Measurements from ENCODE around the gene MXRA7.
A peak's percentile ranks its signal among the peaks of the same experiment; 100 is the strongest.
"Not testable (repeated sequence)": the region's sequence is repeated elsewhere in the genome, so short reads cannot be mapped to it uniquely, and the experiment has no call there.

MXRA7 gene

GRCh38 chr17:76725580-76726230 is 14.9 kb upstream of the MXRA7 start:
- H3K36me3 ChIP-seq (ENCODE audit: control insufficient read depth, insufficient read depth, low read length) = peaks cover 58% of the 10 kb centered on the region

GRCh38 chr17:76723812-76724211 is 13.0 kb upstream of the MXRA7 start:
- H3K9me3 ChIP-seq (ENCODE audit: control insufficient read depth, low read length) = no peaks in the 10 kb centered on the region
- H3K4me1 ChIP-seq (ENCODE audit: control insufficient read depth, insufficient read depth, low read length, poor library complexity, severe bottlenecking) = peaks cover 4% of the 10 kb centered on the region
- H3K27ac ChIP-seq (ENCODE audit: low read depth, low read length, severe bottlenecking) = no peak overlapping the region
- H3K4me3 ChIP-seq (ENCODE audit: extremely low read depth, insufficient read depth, low read length, poor library complexity, severe bottlenecking) = no peak overlapping the region
- 93 to 98% methylated on average over 5 to 6 of the region's 9 CpGs for WGBS, 2 experiments (ENCODE audit: insufficient coverage in 2 of 2)
- peaks cover 65% of the 10 kb centered on the region for H3K36me3 ChIP-seq (ENCODE audit: control insufficient read depth, insufficient read depth, low read length)

More at GRCh38 chr17:76725580-76726230, 14.9 kb upstream of the MXRA7 start:
- Histone ChIP-seq H3K9me3 (ENCODE audit: control insufficient read depth, low read length) (no peaks in the 10 kb centered on the region), H3K4me1 (ENCODE audit: control insufficient read depth, insufficient read depth, low read length, poor library complexity, severe bottlenecking) (peaks cover 8% of the 10 kb centered on the region), H3K27ac (ENCODE audit: low read depth, low read length, severe bottlenecking) (peak overlapping the region; percentile 97), H3K4me3 (ENCODE audit: extremely low read depth, insufficient read depth, low read length, poor library complexity, severe bottlenecking) (peak overlapping the region; percentile 88)
- 17 to 18% methylated on average over 36 to 38 of the region's 38 CpGs for WGBS, 2 experiments (ENCODE audit: insufficient coverage in 2 of 2)

GRCh38 chr17:76722977-76723376 is 12.2 kb upstream of the MXRA7 start:
- not testable (repeated sequence) for H3K4me3 ChIP-seq (ENCODE audit: extremely low read depth, insufficient read depth, low read length, poor library complexity, severe bottlenecking); H3K4me1 ChIP-seq (ENCODE audit: control insufficient read depth, insufficient read depth, low read length, poor library complexity, severe bottlenecking); H3K9me3 ChIP-seq (ENCODE audit: control insufficient read depth, low read length); H3K27ac ChIP-seq (ENCODE audit: low read depth, low read length, severe bottlenecking)
- WGBS, 2 experiments (ENCODE audit: insufficient coverage in 2 of 2) = 82 to 88% methylated on average over 3 to 4 of the region's 8 CpGs
- peaks cover 74% of the 10 kb centered on the region for H3K36me3 ChIP-seq (ENCODE audit: control insufficient read depth, insufficient read depth, low read length)

GRCh38 chr17:76722279-76722678 is 11.5 kb upstream of the MXRA7 start:
- peaks cover 81% of the 10 kb centered on the region for H3K36me3 ChIP-seq (ENCODE audit: control insufficient read depth, insufficient read depth, low read length)
- WGBS, 2 experiments (ENCODE audit: insufficient coverage in 2 of 2) = 98 to 100% methylated on average over 4 to 7 of the region's 8 CpGs
- H3K27ac ChIP-seq (ENCODE audit: low read depth, low read length, severe bottlenecking) = no peak overlapping the region
- no peaks in the 10 kb centered on the region for H3K9me3 ChIP-seq (ENCODE audit: control insufficient read depth, low read length)
- no peak overlapping the region for H3K4me3 ChIP-seq (ENCODE audit: extremely low read depth, insufficient read depth, low read length, poor library complexity, severe bottlenecking)
- peaks cover 4% of the 10 kb centered on the region for H3K4me1 ChIP-seq (ENCODE audit: control insufficient read depth, insufficient read depth, low read length, poor library complexity, severe bottlenecking)

- Histone ChIP-seq H3K36me3 (ENCODE audit: control insufficient read depth, insufficient read depth, low read length) (peaks cover 88% of the 10 kb centered on the region), H3K4me3 (ENCODE audit: extremely low read depth, insufficient read depth, low read length, poor library complexity, severe bottlenecking) (no peak overlapping the region), H3K4me1 (ENCODE audit: control insufficient read depth, insufficient read depth, low read length, poor library complexity, severe bottlenecking) (peaks cover 7% of the 10 kb centered on the region), H3K27ac (ENCODE audit: low read depth, low read length, severe bottlenecking) (no peak overlapping the region), H3K9me3 (ENCODE audit: control insufficient read depth, low read length) (no peaks in the 10 kb centered on the region)
- 89 to 96% methylated on average over 9 of the region's 10 CpGs for WGBS, 2 experiments (ENCODE audit: insufficient coverage in 2 of 2)
Measured at GRCh38 chr17:76721463-76721862, 10.7 kb upstream of the MXRA7 start.

- no peak overlapping the region for H3K4me3 ChIP-seq (ENCODE audit: extremely low read depth, insufficient read depth, low read length, poor library complexity, severe bottlenecking)
- H3K4me1 ChIP-seq (ENCODE audit: control insufficient read depth, insufficient read depth, low read length, poor library complexity, severe bottlenecking) = peaks cover 12% of the 10 kb centered on the region
- 95% methylated on average over 7 to 8 of the region's 9 CpGs for WGBS, 2 experiments (ENCODE audit: insufficient coverage in 2 of 2)
- no peak overlapping the region for H3K27ac ChIP-seq (ENCODE audit: low read depth, low read length, severe bottlenecking)
- no peaks in the 10 kb centered on the region for H3K9me3 ChIP-seq (ENCODE audit: control insufficient read depth, low read length)
- H3K36me3 ChIP-seq (ENCODE audit: control insufficient read depth, insufficient read depth, low read length) = peaks cover 93% of the 10 kb centered on the region
Measured at GRCh38 chr17:76720941-76721340, 10.2 kb upstream of the MXRA7 start.

- Histone ChIP-seq H3K27ac (ENCODE audit: low read depth, low read length, severe bottlenecking) (no peak overlapping the region), H3K36me3 (ENCODE audit: control insufficient read depth, insufficient read depth, low read length) (peaks cover 94% of the 10 kb centered on the region), H3K4me1 (ENCODE audit: control insufficient read depth, insufficient read depth, low read length, poor library complexity, severe bottlenecking) (peaks cover 8% of the 10 kb centered on the region), H3K9me3 (ENCODE audit: control insufficient read depth, low read length) (no peaks in the 10 kb centered on the region), H3K4me3 (ENCODE audit: extremely low read depth, insufficient read depth, low read length, poor library complexity, severe bottlenecking) (no peak overlapping the region)
- WGBS, 2 experiments (ENCODE audit: insufficient coverage in 2 of 2) = 98 to 100% methylated on average over 8 to 9 of the region's 9 CpGs
Measured at GRCh38 chr17:76720211-76720610, 9.4 kb upstream of the MXRA7 start.

- no peak overlapping the region for H3K27ac ChIP-seq (ENCODE audit: low read depth, low read length, severe bottlenecking)
- H3K9me3 ChIP-seq (ENCODE audit: control insufficient read depth, low read length) = no peaks in the 10 kb centered on the region
- no peak overlapping the region for H3K4me3 ChIP-seq (ENCODE audit: extremely low read depth, insufficient read depth, low read length, poor library complexity, severe bottlenecking)
- H3K36me3 ChIP-seq (ENCODE audit: control insufficient read depth, insufficient read depth, low read length) = peaks cover 90% of the 10 kb centered on the region
- peaks cover 8% of the 10 kb centered on the region for H3K4me1 ChIP-seq (ENCODE audit: control insufficient read depth, insufficient read depth, low read length, poor library complexity, severe bottlenecking)
- WGBS, 2 experiments (ENCODE audit: insufficient coverage in 2 of 2) = 93 to 94% methylated on average over 16 of the region's 16 CpGs
Measured at GRCh38 chr17:76718516-76718915, 7.8 kb upstream of the MXRA7 start.

GRCh38 chr17:76716839-76717215 is 6.1 kb upstream of the MXRA7 start:
- peaks cover 81% of the 10 kb centered on the region for H3K36me3 ChIP-seq (ENCODE audit: control insufficient read depth, insufficient read depth, low read length)
- WGBS, 2 experiments (ENCODE audit: insufficient coverage in 2 of 2) = 83 to 95% methylated on average over 4 to 5 of the region's 6 CpGs

GRCh38 chr17:76716146-76716838 is 5.5 kb upstream of the MXRA7 start:
- no peaks in the 10 kb centered on the region for H3K9me3 ChIP-seq (ENCODE audit: control insufficient read depth, low read length)
- H3K4me3 ChIP-seq (ENCODE audit: extremely low read depth, insufficient read depth, low read length, poor library complexity, severe bottlenecking) = no peak overlapping the region
- H3K36me3 ChIP-seq (ENCODE audit: control insufficient read depth, insufficient read depth, low read length) = peaks cover 76% of the 10 kb centered on the region
- WGBS, 2 experiments (ENCODE audit: insufficient coverage in 2 of 2) = 96 to 98% methylated on average over 10 to 11 of the region's 13 CpGs
- peaks cover 8% of the 10 kb centered on the region for H3K4me1 ChIP-seq (ENCODE audit: control insufficient read depth, insufficient read depth, low read length, poor library complexity, severe bottlenecking)
- no peak overlapping the region for H3K27ac ChIP-seq (ENCODE audit: low read depth, low read length, severe bottlenecking)

More at GRCh38 chr17:76716839-76717215, 6.1 kb upstream of the MXRA7 start:
- no peaks in the 10 kb centered on the region for H3K9me3 ChIP-seq (ENCODE audit: control insufficient read depth, low read length)
- H3K27ac ChIP-seq (ENCODE audit: low read depth, low read length, severe bottlenecking) = no peak overlapping the region
- peaks cover 8% of the 10 kb centered on the region for H3K4me1 ChIP-seq (ENCODE audit: control insufficient read depth, insufficient read depth, low read length, poor library complexity, severe bottlenecking)
- H3K4me3 ChIP-seq (ENCODE audit: extremely low read depth, insufficient read depth, low read length, poor library complexity, severe bottlenecking) = no peak overlapping the region

- 100% methylated on average over 1 of the region's 2 CpGs; no CpG with 5 or more reads in 1 of the 2 experiments for WGBS, 2 experiments (ENCODE audit: insufficient coverage in 2 of 2)
Measured at GRCh38 chr17:76715496-76715830, 4.7 kb upstream of the MXRA7 start.

More at GRCh38 chr17:76715496-76715830, 4.7 kb upstream of the MXRA7 start:
- H3K9me3 ChIP-seq (ENCODE audit: control insufficient read depth, low read length) = no peaks in the 10 kb centered on the region
- H3K4me3 ChIP-seq (ENCODE audit: extremely low read depth, insufficient read depth, low read length, poor library complexity, severe bottlenecking) = no peak overlapping the region
- peaks cover 68% of the 10 kb centered on the region for H3K36me3 ChIP-seq (ENCODE audit: control insufficient read depth, insufficient read depth, low read length)
- peaks cover 8% of the 10 kb centered on the region for H3K4me1 ChIP-seq (ENCODE audit: control insufficient read depth, insufficient read depth, low read length, poor library complexity, severe bottlenecking)
- H3K27ac ChIP-seq (ENCODE audit: low read depth, low read length, severe bottlenecking) = no peak overlapping the region

All from mesodermal cell (in vitro differentiated cells).